HL-60 (cell line): ENCODE data around the gene SENP1.

Experiments used
- DNase-seq, 2 experiments: peaks; one replicate each; pipeline ENCODE4 v3.0.0-alpha.2; 2010 to 2020; ENCODE audit warnings: low read depth in 1 of 2, low spot score in 1 of 2
- H3K27ac ChIP-seq: fragments of 250-450 bp; sonication (Bioruptor Pico); replicated peaks from 2 replicates; pipeline ENCODE4 v1.5.1; 2020; ENCODE audit warnings: mild to moderate bottlenecking, moderate library complexity
- H3K27me3 ChIP-seq: fragments of 250-450 bp; sonication (Bioruptor Pico); 2 replicates; pipeline ENCODE4 v1.5.1; 2021; ENCODE audit warnings: mild to moderate bottlenecking, moderate library complexity; ENCODE audit not compliant: insufficient read depth, poor library complexity, severe bottlenecking
- H3K4me3 ChIP-seq: replicated peaks from 2 replicates; pipeline ENCODE4 v1.5.1; 2011; ENCODE audit warnings: mild to moderate bottlenecking, control low read depth, low read length; ENCODE audit not compliant: insufficient read depth
- GABPA ChIP-seq: IDR thresholded peaks from 2 replicates; pipeline ENCODE4 v1.6.1; 2012; ENCODE audit warnings: low read depth
- POLR2AphosphoS5 ChIP-seq: IDR thresholded peaks from 2 replicates; pipeline ENCODE4 v1.6.1; 2012; ENCODE audit warnings: low read depth
- SPI1 ChIP-seq: IDR thresholded peaks from 2 replicates; pipeline ENCODE4 v1.6.1; 2012; ENCODE audit warnings: low read depth, mild to moderate bottlenecking, borderline replicate concordance
- TF ChIP-seq, protein P1 (sequence below): IDR thresholded peaks from one replicate; pipeline ENCODE4 v1.5.1; 2011; ENCODE audit warnings: low read length, control low read depth, inconsistent platforms; ENCODE audit not compliant: insufficient read depth
- TF ChIP-seq, protein P2 (sequence below): IDR thresholded peaks from 2 replicates; pipeline ENCODE4 v1.6.1; 2012; ENCODE audit warnings: low read depth; ENCODE audit not compliant: insufficient replicate concordance

Gene SENP1

DNA sequence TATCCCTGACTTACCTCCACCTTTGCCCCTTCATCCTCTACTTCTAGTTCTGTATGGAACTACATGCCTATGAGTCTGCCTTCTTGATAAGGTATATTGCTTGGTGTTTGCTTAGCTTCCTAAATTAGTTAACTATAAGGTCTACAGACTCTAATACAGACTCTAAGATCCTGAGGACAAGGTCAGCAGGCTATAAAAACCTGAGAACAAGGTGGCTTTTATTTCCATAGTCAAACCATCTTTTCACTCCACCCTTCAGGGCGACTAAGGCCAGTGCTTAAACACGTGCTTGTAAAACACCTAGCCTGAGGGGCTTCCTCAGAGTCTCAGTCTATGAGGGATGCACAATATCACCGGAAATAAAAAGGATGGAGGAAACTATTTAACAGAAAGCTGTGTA, 65.5 kb downstream of the SENP1 start:
- no peak overlapping the region for H3K4me3 ChIP-seq
- TF ChIP-seq, protein P1, sequence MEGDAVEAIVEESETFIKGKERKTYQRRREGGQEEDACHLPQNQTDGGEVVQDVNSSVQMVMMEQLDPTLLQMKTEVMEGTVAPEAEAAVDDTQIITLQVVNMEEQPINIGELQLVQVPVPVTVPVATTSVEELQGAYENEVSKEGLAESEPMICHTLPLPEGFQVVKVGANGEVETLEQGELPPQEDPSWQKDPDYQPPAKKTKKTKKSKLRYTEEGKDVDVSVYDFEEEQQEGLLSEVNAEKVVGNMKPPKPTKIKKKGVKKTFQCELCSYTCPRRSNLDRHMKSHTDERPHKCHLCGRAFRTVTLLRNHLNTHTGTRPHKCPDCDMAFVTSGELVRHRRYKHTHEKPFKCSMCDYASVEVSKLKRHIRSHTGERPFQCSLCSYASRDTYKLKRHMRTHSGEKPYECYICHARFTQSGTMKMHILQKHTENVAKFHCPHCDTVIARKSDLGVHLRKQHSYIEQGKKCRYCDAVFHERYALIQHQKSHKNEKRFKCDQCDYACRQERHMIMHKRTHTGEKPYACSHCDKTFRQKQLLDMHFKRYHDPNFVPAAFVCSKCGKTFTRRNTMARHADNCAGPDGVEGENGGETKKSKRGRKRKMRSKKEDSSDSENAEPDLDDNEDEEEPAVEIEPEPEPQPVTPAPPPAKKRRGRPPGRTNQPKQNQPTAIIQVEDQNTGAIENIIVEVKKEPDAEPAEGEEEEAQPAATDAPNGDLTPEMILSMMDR: no peak
- no peak for TF ChIP-seq POLR2AphosphoS5
- TF ChIP-seq SPI1: no peak
- TF ChIP-seq, protein P2, sequence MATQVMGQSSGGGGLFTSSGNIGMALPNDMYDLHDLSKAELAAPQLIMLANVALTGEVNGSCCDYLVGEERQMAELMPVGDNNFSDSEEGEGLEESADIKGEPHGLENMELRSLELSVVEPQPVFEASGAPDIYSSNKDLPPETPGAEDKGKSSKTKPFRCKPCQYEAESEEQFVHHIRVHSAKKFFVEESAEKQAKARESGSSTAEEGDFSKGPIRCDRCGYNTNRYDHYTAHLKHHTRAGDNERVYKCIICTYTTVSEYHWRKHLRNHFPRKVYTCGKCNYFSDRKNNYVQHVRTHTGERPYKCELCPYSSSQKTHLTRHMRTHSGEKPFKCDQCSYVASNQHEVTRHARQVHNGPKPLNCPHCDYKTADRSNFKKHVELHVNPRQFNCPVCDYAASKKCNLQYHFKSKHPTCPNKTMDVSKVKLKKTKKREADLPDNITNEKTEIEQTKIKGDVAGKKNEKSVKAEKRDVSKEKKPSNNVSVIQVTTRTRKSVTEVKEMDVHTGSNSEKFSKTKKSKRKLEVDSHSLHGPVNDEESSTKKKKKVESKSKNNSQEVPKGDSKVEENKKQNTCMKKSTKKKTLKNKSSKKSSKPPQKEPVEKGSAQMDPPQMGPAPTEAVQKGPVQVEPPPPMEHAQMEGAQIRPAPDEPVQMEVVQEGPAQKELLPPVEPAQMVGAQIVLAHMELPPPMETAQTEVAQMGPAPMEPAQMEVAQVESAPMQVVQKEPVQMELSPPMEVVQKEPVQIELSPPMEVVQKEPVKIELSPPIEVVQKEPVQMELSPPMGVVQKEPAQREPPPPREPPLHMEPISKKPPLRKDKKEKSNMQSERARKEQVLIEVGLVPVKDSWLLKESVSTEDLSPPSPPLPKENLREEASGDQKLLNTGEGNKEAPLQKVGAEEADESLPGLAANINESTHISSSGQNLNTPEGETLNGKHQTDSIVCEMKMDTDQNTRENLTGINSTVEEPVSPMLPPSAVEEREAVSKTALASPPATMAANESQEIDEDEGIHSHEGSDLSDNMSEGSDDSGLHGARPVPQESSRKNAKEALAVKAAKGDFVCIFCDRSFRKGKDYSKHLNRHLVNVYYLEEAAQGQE: no peak
- TF ChIP-seq GABPA: no peak
- H3K27me3 ChIP-seq: no peaks in the 10 kb centered on the region

DNA sequence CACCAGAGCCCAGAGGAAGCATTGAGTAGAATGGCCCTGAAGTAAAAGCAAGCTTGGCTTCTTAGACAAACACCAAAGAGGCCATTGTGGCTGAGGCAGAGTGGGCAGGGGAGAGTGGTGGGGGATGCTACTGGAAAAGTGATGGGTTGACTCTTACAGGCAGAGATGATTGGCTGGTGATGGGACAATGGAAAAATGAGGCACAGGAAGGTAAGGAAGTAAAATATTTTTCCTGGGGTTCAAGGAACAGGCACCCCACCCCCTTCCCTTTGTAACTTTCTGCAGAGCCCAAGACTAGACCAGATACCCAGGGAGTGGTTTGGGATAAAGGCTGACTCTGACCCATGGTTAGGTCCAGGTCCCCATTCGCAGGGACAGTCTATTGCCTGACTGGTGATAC, 66.7 kb downstream of the SENP1 start:
- TF ChIP-seq SPI1 (no peak), GABPA (no peak), POLR2AphosphoS5 (no peak)
- TF ChIP-seq, protein P2: no peak
- TF ChIP-seq, protein P1: no peak
- H3K27me3 ChIP-seq: no peaks in the 10 kb centered on the region
- no peak overlapping the region for H3K27ac ChIP-seq
- no peak overlapping the region for H3K4me3 ChIP-seq
- no peak for DNase-seq

More for the DNA sequence above, 65.5 kb downstream of the SENP1 start:
- no peak overlapping the region for H3K27ac ChIP-seq
- DNase-seq: no peak

DNA sequence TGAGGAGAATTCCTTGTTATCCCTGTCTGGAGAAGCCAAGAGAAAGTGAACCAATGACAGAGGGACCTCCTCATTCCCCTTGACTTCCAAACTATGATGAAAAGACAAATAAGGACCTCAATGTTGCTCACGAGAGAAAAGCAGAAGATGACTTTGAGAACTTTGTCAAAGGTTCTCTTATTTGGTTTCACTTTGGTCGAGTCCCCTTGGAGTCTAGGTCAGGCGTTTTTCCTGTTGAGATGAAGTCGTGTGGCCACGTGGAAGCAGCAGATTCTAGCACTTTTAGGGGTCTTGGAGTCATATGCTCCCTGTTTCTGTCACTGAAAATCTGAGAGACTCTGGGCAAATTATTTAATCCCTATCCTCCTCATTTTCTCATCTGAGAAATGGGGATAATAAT, 67.8 kb downstream of the SENP1 start:
- no peaks in the 10 kb centered on the region for H3K27me3 ChIP-seq
- TF ChIP-seq, protein P1: no peak
- TF ChIP-seq SPI1 (no peak), GABPA (no peak), POLR2AphosphoS5 (no peak)
- TF ChIP-seq, protein P2: no peak
- H3K4me3 ChIP-seq: no peak overlapping the region
- no peak for DNase-seq
- H3K27ac ChIP-seq: no peak overlapping the region
